GM18511 (cell line): Measurements from ENCODE around the gene SLFN12.
"Not testable (repeated sequence)": the region's sequence is repeated elsewhere in the genome, so short reads cannot be mapped to it uniquely, and the experiment has no call there.

Source experiments
- ATAC-seq: cut with Tn5 transposase; IDR thresholded peaks from one replicate; pipeline ENCODE4 v1.9.1; 2021; ENCODE audit warnings: mild to moderate bottlenecking, moderate library complexity; ENCODE audit not compliant: unreplicated experiment

Gene SLFN12

GRCh38 chr17:35414707-35415106 is 17.6 kb downstream of the SLFN12 start:
- ATAC-seq: not testable (repeated sequence)

- ATAC-seq: no peak
Measured at GRCh38 chr17:35414247-35414646, 18.1 kb downstream of the SLFN12 start.

GRCh38 chr17:35407531-35407930 is 24.8 kb downstream of the SLFN12 start:
- ATAC-seq: no peak

GRCh38 chr17:35406568-35406967 is 25.7 kb downstream of the SLFN12 start:
- ATAC-seq: no peak

- no peak for ATAC-seq
Measured at GRCh38 chr17:35404360-35404759, 27.9 kb downstream of the SLFN12 start.

GRCh38 chr17:35393783-35394182 is 38.5 kb downstream of the SLFN12 start:
- not testable (repeated sequence) for ATAC-seq

GRCh38 chr17:35390663-35391062 is 41.6 kb downstream of the SLFN12 start:
- no peak for ATAC-seq

- no peak for ATAC-seq
Measured at GRCh38 chr17:35390156-35390555, 42.1 kb downstream of the SLFN12 start.

- ATAC-seq: no peak
Measured at GRCh38 chr17:35387496-35387895, 44.8 kb downstream of the SLFN12 start.

GRCh38 chr17:35377706-35378105 is 54.6 kb downstream of the SLFN12 start:
- ATAC-seq: no peak

- no peak for ATAC-seq
Measured at GRCh38 chr17:35377068-35377467, 55.2 kb downstream of the SLFN12 start.

- ATAC-seq: no peak
Measured at GRCh38 chr17:35376245-35376644, 56.1 kb downstream of the SLFN12 start.

GRCh38 chr17:35374766-35375344 is 57.4 kb downstream of the SLFN12 start:
- no peak for ATAC-seq

GRCh38 chr17:35373984-35374765 is 58.1 kb downstream of the SLFN12 start:
- peak; percentile 42 for ATAC-seq

GRCh38 chr17:35373534-35373983 is 58.7 kb downstream of the SLFN12 start, which contains the start of gene SLFN11:
Gene SLFN11, minus strand, starts transcription at chr17:35373621. Its CDS starts 9,814 bp downstream, at chr17:35363807.
- peak; percentile 73 for ATAC-seq

- ATAC-seq: peak; percentile 14
Measured at GRCh38 chr17:35372846-35373533, 59.3 kb downstream of the SLFN12 start.

- no peak for ATAC-seq
Measured at GRCh38 chr17:35371934-35372333, 60.4 kb downstream of the SLFN12 start.

GRCh38 chr17:35368081-35368830 is 64.0 kb downstream of the SLFN12 start:
- ATAC-seq: peak; percentile 99

- no peak for ATAC-seq
Measured at GRCh38 chr17:35361027-35361426, 71.3 kb downstream of the SLFN12 start.
